Caco-2 (cell line): ENCODE measurements around the gene GABRG3. TPM values are rescaled to one million over a fixed set of nuclear protein-coding genes. Genes with fewer than 3 reads are reported as not detected.

Experiments used
- BruUV-seq: library from RNA; stranded (reverse); fragments of 400-500 nt; replicated peaks from 2 replicates; lab custom pipeline; 2021; lab: Mats Ljungman, UMichigan
- CTCF ChIA-PET: fragments of 300-600 bp; sonication (Branson Sonifier 250); formaldehyde crosslinking; loops from one replicate; lab custom pipeline; 2022; ENCODE audit warnings: antibody characterized with exemption; lab: Charles Lee
- POLR2A ChIA-PET: fragments of 300-600 bp; sonication (Branson Sonifier 250); formaldehyde crosslinking; loops from one replicate; lab custom pipeline; 2022; ENCODE audit warnings: antibody characterized with exemption; lab: Charles Lee
- DNase-seq, 2 experiments: peaks; one replicate each; pipeline versions ENCODE4 v3.0.0 to v3.0.0-alpha.2; 2020 to 2022
- H3K27me3 ChIP-seq: replicated peaks from 2 replicates; pipeline ENCODE4 v1.6.0; 2011; ENCODE audit warnings: low read length; ENCODE audit not compliant: control insufficient read depth, insufficient read depth
- H3K36me3 ChIP-seq: 2 replicates; pipeline ENCODE4 v1.5.1; 2011; ENCODE audit warnings: low read length; ENCODE audit not compliant: control insufficient read depth, insufficient read depth
- H3K4me1 ChIP-seq: fragments of 250-450 bp; sonication (Bioruptor Pico); 2 replicates; pipeline ENCODE4 v1.5.1; 2020; ENCODE audit warnings: mild to moderate bottlenecking
- H3K4me3 ChIP-seq: 2 replicates; pipeline ENCODE4 v1.5.1; 2011; ENCODE audit warnings: low read depth, mild to moderate bottlenecking, control low read depth, low read length
- H3K9me3 ChIP-seq: fragments of 250-450 bp; sonication (Bioruptor Pico); 2 replicates; pipeline ENCODE4 v1.5.1; 2020; ENCODE audit warnings: mild to moderate bottlenecking, moderate library complexity
- H3K27ac Mint-ChIP-seq: one replicate; pipeline ENCODE4 v1.8.0; 2022; ENCODE audit warnings: mixed read lengths; ENCODE audit not compliant: unreplicated experiment
- H3K27me3 Mint-ChIP-seq: one replicate; pipeline ENCODE4 v1.8.0; 2022; ENCODE audit warnings: mixed read lengths; ENCODE audit not compliant: insufficient read depth, unreplicated experiment
- H3K36me3 Mint-ChIP-seq: one replicate; pipeline ENCODE4 v1.8.0; 2022; ENCODE audit warnings: mild to moderate bottlenecking, mixed read lengths; ENCODE audit not compliant: insufficient read depth, unreplicated experiment
- H3K4me1 Mint-ChIP-seq: one replicate; pipeline ENCODE4 v1.8.0; 2022; ENCODE audit warnings: low read depth, mixed read lengths; ENCODE audit not compliant: unreplicated experiment
- H3K4me3 Mint-ChIP-seq: one replicate; pipeline ENCODE4 v1.8.0; 2022; ENCODE audit warnings: mild to moderate bottlenecking, moderate library complexity, mixed read lengths; ENCODE audit not compliant: unreplicated experiment
- H3K9me3 Mint-ChIP-seq: one replicate; pipeline ENCODE4 v1.8.0; 2022; ENCODE audit warnings: mixed read lengths; ENCODE audit not compliant: unreplicated experiment
- intact Hi-C: fragments of 100-400 bp; cut with micrococcal nuclease; formaldehyde crosslinking; loops from one replicate; pipeline ENCODE4 v1.10.0; 2022; ENCODE audit not compliant: unreplicated experiment
- total RNA-seq: library from RNA; stranded (reverse); gene quantifications from 2 replicates; pipeline ENCODE4 v1.2.3, GENCODE V29; 2022
- TF ChIP-seq, protein P1 (sequence below), 2 experiments: fragments of 200-600 bp in 1 of 2; IDR thresholded peaks; 1 replicate in 1 of 2; 2 replicates in 1 of 2; pipeline versions ENCODE4 v1.5.1 to v1.8.0; 2011 to 2022; ENCODE audit warnings: antibody characterized with exemption in 1 of 2, control low read depth in 1 of 2, inconsistent platforms in 1 of 2, low read depth in 1 of 2, low read length in 1 of 2, mild to moderate bottlenecking in 1 of 2, moderate library complexity in 1 of 2; ENCODE audit not compliant: insufficient read depth in 1 of 2, severe bottlenecking in 1 of 2, unreplicated experiment in 1 of 2

The GABRG3 gene
- total RNA-seq, 1 experiment from 2014 or later: not detected

DNA sequence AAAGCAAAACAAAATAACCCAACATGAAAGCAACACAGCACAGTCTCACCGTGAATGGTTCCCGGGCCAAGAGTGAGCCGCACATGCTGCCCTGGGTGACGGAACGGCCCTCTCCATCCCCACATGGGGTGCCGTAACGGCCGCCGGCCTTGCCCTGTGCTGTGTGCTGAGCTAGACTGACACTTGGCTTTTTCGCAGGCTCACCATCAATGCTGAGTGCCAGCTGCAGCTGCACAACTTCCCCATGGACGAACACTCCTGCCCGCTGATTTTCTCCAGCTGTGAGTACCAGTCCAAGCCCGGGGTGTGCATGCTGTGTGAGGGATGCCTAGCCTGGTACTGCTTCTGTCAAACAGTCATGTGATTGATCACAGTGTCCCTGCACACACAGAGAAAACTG, 357.6 kb downstream of the GABRG3 start:
- DNase-seq: no peak
- Mint-ChIP-seq H3K27me3 (no peaks in the 10 kb centered on the region), H3K4me3 (no peak overlapping the region), H3K27ac (no peak overlapping the region), H3K9me3 (no peaks in the 10 kb centered on the region), H3K4me1 (no peaks in the 10 kb centered on the region), H3K36me3 (no peaks in the 10 kb centered on the region)
- H3K4me3 ChIP-seq: no peak overlapping the region
- H3K27me3 ChIP-seq: no peaks in the 10 kb centered on the region
- TF ChIP-seq, protein P1, sequence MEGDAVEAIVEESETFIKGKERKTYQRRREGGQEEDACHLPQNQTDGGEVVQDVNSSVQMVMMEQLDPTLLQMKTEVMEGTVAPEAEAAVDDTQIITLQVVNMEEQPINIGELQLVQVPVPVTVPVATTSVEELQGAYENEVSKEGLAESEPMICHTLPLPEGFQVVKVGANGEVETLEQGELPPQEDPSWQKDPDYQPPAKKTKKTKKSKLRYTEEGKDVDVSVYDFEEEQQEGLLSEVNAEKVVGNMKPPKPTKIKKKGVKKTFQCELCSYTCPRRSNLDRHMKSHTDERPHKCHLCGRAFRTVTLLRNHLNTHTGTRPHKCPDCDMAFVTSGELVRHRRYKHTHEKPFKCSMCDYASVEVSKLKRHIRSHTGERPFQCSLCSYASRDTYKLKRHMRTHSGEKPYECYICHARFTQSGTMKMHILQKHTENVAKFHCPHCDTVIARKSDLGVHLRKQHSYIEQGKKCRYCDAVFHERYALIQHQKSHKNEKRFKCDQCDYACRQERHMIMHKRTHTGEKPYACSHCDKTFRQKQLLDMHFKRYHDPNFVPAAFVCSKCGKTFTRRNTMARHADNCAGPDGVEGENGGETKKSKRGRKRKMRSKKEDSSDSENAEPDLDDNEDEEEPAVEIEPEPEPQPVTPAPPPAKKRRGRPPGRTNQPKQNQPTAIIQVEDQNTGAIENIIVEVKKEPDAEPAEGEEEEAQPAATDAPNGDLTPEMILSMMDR (IDR thresholded peaks at IDR 0.05; ENCODE audit: insufficient read depth in 1 of 2, low read depth in 1 of 2, low read length in 1 of 2, severe bottlenecking in 1 of 2, unreplicated experiment in 1 of 2): no peak
- BruUV-seq: no TSS peak
- ChIA-PET POLR2A (no interaction called here), CTCF (no interaction called here)
- intact Hi-C loops: no loop called here
- no peaks in the 10 kb centered on the region for H3K4me1 ChIP-seq
- H3K36me3 ChIP-seq: no peaks in the 10 kb centered on the region
- H3K9me3 ChIP-seq: no peaks in the 10 kb centered on the region

DNA sequence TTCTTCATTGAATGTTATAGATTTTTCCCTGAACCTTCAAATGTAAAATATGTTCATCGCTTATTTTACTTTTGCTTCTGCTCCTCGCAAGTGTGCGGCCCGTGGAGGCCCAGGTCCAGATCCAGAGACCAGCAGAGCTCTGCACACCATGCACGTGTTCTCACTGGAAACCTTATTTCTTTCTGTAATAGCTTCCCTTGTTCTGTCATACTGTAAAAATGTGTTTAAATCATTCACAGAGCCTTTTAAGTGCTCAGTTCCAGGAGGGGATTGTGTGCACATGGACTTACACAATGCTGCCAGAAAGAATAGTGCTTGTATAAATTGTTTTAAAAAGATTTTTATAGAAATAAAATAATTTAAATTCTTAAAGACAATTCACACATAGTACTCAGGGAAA, 359.3 kb downstream of the GABRG3 start:
- Mint-ChIP-seq H3K27me3 (no peaks in the 10 kb centered on the region), H3K36me3 (no peaks in the 10 kb centered on the region), H3K27ac (no peak overlapping the region), H3K4me3 (no peak overlapping the region), H3K9me3 (no peaks in the 10 kb centered on the region), H3K4me1 (no peaks in the 10 kb centered on the region)
- CTCF ChIA-PET: no interaction called here
- Histone ChIP-seq H3K4me3 (no peak overlapping the region), H3K27me3 (no peaks in the 10 kb centered on the region), H3K9me3 (no peaks in the 10 kb centered on the region), H3K36me3 (no peaks in the 10 kb centered on the region), H3K4me1 (no peaks in the 10 kb centered on the region)
- TF ChIP-seq, protein P1 (IDR thresholded peaks at IDR 0.05; ENCODE audit: insufficient read depth in 1 of 2, low read depth in 1 of 2, low read length in 1 of 2, severe bottlenecking in 1 of 2, unreplicated experiment in 1 of 2): no peak
- intact Hi-C loops: no loop called here
- POLR2A ChIA-PET: no interaction called here
- BruUV-seq: no TSS peak
- DNase-seq: no peak

DNA sequence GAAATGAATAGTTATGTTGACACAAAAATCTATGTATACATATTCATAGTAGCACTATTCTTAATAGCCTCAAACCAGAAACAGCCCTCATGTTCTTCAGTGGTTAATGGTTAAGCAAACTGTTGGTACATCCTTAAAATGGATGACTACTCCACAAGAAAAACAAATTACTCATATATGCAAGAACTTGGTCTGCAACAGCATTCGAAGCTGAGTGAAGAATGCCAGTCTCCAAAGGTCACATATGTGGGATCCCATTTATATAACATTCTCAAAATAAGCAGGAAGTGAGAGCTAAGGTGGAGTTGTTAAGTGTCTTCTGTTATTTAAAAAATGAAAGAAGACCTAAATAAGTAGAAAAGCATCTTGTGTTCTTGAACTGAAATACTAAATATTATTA, 365.7 kb downstream of the GABRG3 start:
- no peak overlapping the region for H3K27ac Mint-ChIP-seq
- CTCF ChIA-PET: no interaction called here
- no TSS peak for BruUV-seq

More for the DNA sequence above, 365.7 kb downstream of the GABRG3 start:
- H3K4me3 Mint-ChIP-seq: no peak overlapping the region
- Histone ChIP-seq H3K4me3 (no peak overlapping the region), H3K27me3 (no peaks in the 10 kb centered on the region), H3K9me3 (no peaks in the 10 kb centered on the region), H3K36me3 (no peaks in the 10 kb centered on the region), H3K4me1 (no peaks in the 10 kb centered on the region)
- H3K4me1 Mint-ChIP-seq: no peaks in the 10 kb centered on the region
- POLR2A ChIA-PET: no interaction called here
- no peak for DNase-seq
- TF ChIP-seq, protein P1 (IDR thresholded peaks at IDR 0.05; ENCODE audit: insufficient read depth in 1 of 2, low read depth in 1 of 2, low read length in 1 of 2, severe bottlenecking in 1 of 2, unreplicated experiment in 1 of 2): no peak
- intact Hi-C loops: no loop called here
- H3K27me3 Mint-ChIP-seq: no peaks in the 10 kb centered on the region
- no peaks in the 10 kb centered on the region for H3K9me3 Mint-ChIP-seq
- H3K36me3 Mint-ChIP-seq: no peaks in the 10 kb centered on the region
